Karpas-422 (cell line): Measurements from ENCODE around the gene HSPG2. TPM values are rescaled to one million over a fixed set of nuclear protein-coding genes. Genes with fewer than 3 reads are reported as not detected.

Source experiments
- DNase-seq: peaks from one replicate; pipeline ENCODE4 v3.0.0-alpha.2; 2015
- H2AFZ ChIP-seq: fragments of 200-600 bp; sonication (generic); 2 replicates; pipeline ENCODE4 v1.6.1; 2014; ENCODE audit warnings: antibody characterized with exemption, low read length, mixed read lengths
- H3K27ac ChIP-seq: fragments of 200-600 bp; sonication (generic); 2 replicates; pipeline ENCODE4 v1.5.1; 2014; ENCODE audit warnings: mild to moderate bottlenecking, low read length, moderate library complexity
- H3K27me3 ChIP-seq: fragments of 200-600 bp; sonication (generic); 2 replicates; pipeline ENCODE4 v1.6.1; 2014; ENCODE audit warnings: low read length, mixed read lengths
- H3K36me3 ChIP-seq: fragments of 200-600 bp; sonication (generic); 2 replicates; pipeline ENCODE4 v1.6.1; 2014; ENCODE audit warnings: low read length, mixed read lengths; ENCODE audit not compliant: insufficient read depth
- H3K4me1 ChIP-seq: fragments of 200-600 bp; sonication (generic); 2 replicates; pipeline ENCODE4 v1.6.1; 2014; ENCODE audit warnings: mild to moderate bottlenecking, low read length, mixed read lengths
- H3K4me2 ChIP-seq: fragments of 200-600 bp; sonication (generic); 2 replicates; pipeline ENCODE4 v1.6.1; 2014; ENCODE audit warnings: low read length, low read depth, mild to moderate bottlenecking; ENCODE audit not compliant: poor library complexity, severe bottlenecking
- H3K4me3 ChIP-seq: fragments of 200-600 bp; sonication (generic); 2 replicates; pipeline ENCODE4 v1.5.1; 2014; ENCODE audit warnings: mild to moderate bottlenecking, antibody characterized with exemption, low read length, mixed read lengths
- H3K79me2 ChIP-seq: fragments of 200-600 bp; sonication (generic); 2 replicates; pipeline ENCODE4 v1.6.1; 2014; ENCODE audit warnings: mild to moderate bottlenecking, low read length, mixed read lengths
- H3K9ac ChIP-seq: fragments of 200-600 bp; sonication (generic); 2 replicates; pipeline ENCODE4 v1.6.0; 2014; ENCODE audit warnings: low read length
- H3K9me2 ChIP-seq: fragments of 200-600 bp; sonication (generic), shearing (Covaris generic); replicated peaks from 2 replicates; pipeline ENCODE4 v1.6.0; 2014; ENCODE audit warnings: mild to moderate bottlenecking, low read length, moderate library complexity; ENCODE audit not compliant: insufficient read depth
- H3K9me3 ChIP-seq: fragments of 300-700, 200-600 bp; sonication (generic); 2 replicates; pipeline ENCODE4 v1.6.1; 2014; ENCODE audit warnings: low read length, mixed read lengths
- H4K20me1 ChIP-seq: fragments of 200-600 bp; sonication (generic); 2 replicates; pipeline ENCODE4 v1.6.1; 2014; ENCODE audit warnings: mild to moderate bottlenecking, antibody characterized with exemption, low read length, low read depth; ENCODE audit not compliant: insufficient read depth
- total RNA-seq: library from RNA; depleted of rRNA; stranded (reverse); fragments of >200 nt; shearing (Covaris generic); gene quantifications from 2 replicates; pipeline ENCODE4 v1.2.3, GENCODE V29; 2014; ENCODE audit warnings: low replicate concordance

HSPG2 gene
- total RNA-seq, 1 experiment from 2014 or later = not detected

DNA sequence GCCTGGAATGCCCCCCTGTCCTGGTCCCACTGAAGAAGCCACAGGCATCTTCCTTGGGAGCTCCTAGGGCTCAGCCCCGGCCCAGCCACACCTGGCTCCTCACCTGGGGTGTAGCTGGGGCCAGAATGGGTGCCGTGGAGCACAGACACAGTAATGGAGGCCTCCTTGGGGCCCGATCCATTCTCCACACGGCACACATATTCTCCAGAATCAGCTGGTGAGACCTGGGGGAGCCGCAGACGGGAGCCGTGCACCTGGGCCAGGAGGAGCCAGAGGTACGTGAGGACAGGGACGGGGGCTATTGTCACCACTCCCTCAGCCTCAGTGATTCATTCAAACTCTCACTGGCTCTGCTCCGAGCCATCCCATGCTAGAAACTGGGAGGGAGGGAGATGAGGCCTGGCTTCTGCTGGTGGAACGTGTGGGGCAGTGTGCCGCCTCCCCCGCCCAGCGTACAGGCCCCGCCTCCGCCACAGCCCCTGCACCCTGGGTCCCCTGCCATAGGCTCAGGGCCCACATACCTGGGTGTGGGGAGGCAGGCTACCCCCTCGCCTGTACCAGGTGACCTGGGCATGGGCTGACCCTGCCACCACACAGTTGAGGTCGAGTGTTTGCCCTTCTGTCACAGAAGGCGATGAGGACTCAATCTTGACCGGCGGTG is 82.9 kb downstream of the HSPG2 start:
- Histone ChIP-seq H3K9me2 (no peaks in the 10 kb centered on the region), H3K4me1 (no peaks in the 10 kb centered on the region), H3K4me3 (no peak overlapping the region), H3K36me3 (no peaks in the 10 kb centered on the region), H3K9me3 (no peaks in the 10 kb centered on the region), H3K27me3 (no peaks in the 10 kb centered on the region), H4K20me1 (no peaks in the 10 kb centered on the region), H2AFZ (no peak overlapping the region), H3K27ac (no peak overlapping the region), H3K4me2 (no peak overlapping the region), H3K79me2 (no peaks in the 10 kb centered on the region), H3K9ac (no peak overlapping the region)
- DNase-seq = no peak

DNA sequence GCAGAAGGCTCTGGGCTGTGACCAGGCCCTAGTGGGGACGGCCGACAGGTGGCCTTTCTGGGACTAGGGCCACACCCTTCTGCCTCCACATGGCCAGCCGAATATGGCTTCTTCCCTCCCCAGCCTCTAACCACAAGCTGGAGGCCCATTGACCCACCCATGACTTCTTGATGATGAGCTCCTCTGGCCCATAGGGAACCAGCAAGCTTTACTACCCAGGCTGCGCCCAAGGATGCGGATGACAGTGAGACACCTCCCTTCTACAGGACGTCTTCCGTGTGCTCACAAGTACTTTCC is 84.0 kb downstream of the HSPG2 start:
- Histone ChIP-seq H2AFZ (no peak overlapping the region), H3K79me2 (no peaks in the 10 kb centered on the region), H3K27me3 (no peaks in the 10 kb centered on the region), H3K9me3 (no peaks in the 10 kb centered on the region), H3K4me2 (no peak overlapping the region), H4K20me1 (no peaks in the 10 kb centered on the region), H3K4me3 (no peak overlapping the region), H3K9me2 (no peaks in the 10 kb centered on the region), H3K4me1 (no peaks in the 10 kb centered on the region), H3K27ac (no peak overlapping the region), H3K9ac (no peak overlapping the region), H3K36me3 (no peaks in the 10 kb centered on the region)
- no peak for DNase-seq

DNA sequence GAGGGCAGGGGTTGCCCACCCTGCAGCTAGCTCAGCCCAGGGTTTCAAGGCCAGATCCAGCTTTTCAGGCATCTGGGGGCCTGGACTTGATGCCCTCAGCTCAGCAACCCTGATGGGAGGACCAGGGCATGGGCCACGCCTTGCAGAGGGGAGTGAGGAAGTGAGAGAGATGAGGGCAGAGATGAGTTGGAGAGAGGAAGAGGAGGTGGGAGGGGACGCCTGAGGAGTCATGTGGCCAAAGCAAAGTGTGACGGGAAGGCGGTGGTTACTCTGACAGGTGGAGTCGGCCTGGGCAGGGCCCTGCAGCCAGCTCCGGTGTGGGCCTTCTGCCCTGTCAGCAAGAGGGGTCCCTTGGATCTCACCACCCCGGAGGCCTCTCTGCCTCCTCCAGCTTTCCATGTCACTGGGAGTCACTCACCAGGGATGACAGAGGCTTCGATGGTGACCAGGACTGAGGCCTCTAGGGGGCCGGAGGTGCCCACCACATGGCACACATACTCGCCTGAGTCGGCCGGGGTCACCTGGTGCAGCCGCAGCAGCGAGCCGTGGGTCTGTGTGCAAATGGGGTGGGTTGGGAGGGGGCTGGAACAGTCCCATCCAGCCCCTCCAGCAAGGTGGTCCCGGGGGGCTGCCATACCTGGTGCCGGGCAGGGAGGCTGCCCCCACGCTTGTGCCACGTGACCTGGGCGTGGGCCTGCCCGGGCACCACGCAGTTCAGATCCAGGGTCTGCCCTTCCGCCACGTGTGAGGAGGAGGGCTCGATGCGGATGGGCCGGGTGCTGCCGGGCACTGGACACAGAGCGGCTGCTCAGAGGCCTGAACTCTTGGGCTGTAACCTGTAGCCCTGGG is 84.6 kb downstream of the HSPG2 start:
- DNase-seq = no peak
- H3K4me2 ChIP-seq = no peak overlapping the region
- H2AFZ ChIP-seq = no peak overlapping the region

DNA sequence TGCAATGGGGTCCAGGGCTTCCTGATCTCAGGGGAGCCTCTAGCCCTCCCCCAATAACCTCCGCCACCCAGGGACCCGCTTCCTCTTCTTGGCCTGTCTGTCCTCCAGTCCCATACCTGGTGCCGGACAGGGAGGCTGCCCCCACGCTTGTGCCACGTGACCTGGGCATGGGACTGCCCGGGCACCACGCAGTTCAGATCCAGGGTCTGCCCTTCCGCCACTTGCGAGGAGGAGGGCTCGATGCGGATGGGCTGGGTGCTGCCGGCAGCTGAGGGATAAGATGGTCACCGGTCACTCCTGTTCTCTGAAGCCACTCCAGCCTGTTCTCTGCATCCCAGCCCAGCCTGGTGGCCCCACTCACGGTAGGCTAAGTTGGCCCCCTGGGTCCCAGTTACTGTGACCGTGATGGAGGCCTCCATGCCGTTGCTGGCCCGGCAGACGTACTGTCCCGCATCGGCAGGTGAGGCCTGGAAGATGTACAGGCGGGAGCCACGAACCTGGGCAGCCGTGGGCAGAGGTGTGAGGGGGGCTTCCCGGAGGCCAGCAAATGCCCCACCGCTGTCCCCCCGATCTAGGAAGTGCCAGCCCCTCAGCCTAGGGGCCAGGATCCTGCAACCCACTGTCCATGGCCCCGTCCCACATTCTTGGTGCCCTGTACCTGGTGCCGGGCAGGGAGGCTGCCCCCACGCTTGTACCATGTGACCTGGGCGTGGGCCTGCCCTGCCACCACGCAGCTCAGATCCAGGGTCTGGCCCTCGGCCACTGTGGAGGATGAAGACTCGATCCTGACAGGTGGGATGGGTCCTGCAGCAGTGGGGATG is 85.5 kb downstream of the HSPG2 start:
- H3K4me3 ChIP-seq = no peak overlapping the region
- no peak overlapping the region for H3K4me2 ChIP-seq
- no peaks in the 10 kb centered on the region for H3K4me1 ChIP-seq

More for the DNA sequence above, 84.6 kb downstream of the HSPG2 start:
- H3K79me2 ChIP-seq = no peaks in the 10 kb centered on the region
- no peaks in the 10 kb centered on the region for H3K4me1 ChIP-seq
- H3K9ac ChIP-seq = no peak overlapping the region
- no peaks in the 10 kb centered on the region for H3K9me2 ChIP-seq
- H3K36me3 ChIP-seq = no peaks in the 10 kb centered on the region
- H3K4me3 ChIP-seq = no peak overlapping the region
- no peak overlapping the region for H3K27ac ChIP-seq
- no peaks in the 10 kb centered on the region for H4K20me1 ChIP-seq
- no peaks in the 10 kb centered on the region for H3K9me3 ChIP-seq
- no peaks in the 10 kb centered on the region for H3K27me3 ChIP-seq

DNA sequence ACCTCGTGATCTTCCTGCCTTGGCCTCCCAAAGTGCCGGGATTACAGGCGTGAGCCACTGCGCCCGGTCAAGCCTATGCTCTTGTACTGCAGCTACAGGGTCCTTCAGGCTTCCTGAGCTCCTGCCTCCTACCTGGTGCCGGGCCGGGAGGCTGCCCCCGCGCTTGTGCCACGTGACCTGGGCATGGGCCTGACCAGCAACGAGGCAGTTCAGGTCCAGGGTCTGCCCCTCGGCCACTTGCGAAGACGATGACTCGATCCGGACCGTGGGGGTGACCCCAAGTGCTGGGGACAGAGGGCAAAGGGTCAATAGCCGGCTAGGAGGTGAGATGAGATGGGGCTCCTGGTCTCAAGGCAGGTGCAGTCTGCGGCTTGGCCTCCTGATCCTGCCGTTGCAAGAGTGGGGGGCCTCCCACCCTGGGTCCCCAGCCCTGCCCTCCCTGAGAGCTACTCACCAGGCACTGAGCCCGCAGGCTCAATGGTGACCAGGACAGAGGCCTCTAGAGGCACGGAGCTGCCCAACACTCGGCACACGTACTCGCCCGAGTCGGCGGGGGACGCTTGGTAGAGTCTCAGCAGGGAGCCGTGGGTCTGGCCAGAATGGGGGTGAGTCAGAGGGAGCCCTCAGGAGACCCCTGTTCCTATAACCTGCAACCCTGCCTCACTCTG is 87.1 kb downstream of the HSPG2 start:
- H3K27ac ChIP-seq = no peak overlapping the region

More for the DNA sequence above, 85.5 kb downstream of the HSPG2 start:
- Histone ChIP-seq H3K9me2 (no peaks in the 10 kb centered on the region), H3K36me3 (no peaks in the 10 kb centered on the region), H3K9me3 (no peaks in the 10 kb centered on the region), H3K79me2 (no peaks in the 10 kb centered on the region), H2AFZ (no peak overlapping the region), H3K27me3 (no peaks in the 10 kb centered on the region), H3K9ac (no peak overlapping the region), H4K20me1 (no peaks in the 10 kb centered on the region), H3K27ac (no peak overlapping the region)
- DNase-seq = no peak

DNA sequence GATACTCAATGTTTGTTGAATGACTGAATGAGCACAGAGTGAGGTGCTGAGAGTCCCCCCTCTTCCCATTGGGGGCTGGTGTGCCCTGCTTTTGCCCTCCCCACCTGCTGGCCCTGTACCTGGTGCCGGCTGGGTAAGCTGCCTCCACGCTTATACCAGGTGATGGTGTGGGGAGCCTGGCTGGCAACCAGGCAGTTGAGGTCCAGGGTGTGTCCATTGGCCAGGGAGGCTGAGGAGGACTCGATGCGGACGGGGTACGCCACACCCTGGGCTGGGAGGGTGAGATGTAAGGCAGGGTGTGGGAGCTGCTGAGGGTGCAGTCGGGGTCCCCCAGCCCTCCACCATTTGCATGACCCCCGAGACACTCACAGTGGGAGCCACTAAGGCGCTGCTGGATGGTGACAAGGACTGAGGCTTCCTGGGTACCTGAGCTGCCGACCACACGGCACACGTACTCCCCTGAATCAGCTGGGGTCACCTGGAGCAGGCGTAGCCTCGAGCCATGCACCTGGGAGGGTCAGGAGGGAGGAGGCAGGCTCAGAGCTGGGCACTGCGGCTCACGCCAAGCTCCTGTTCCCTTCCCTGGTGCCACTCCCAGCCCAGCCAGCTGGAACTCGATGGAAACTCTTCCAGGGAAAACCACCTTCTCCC is 88.5 kb downstream of the HSPG2 start:
- H2AFZ ChIP-seq = no peak overlapping the region
- H3K4me2 ChIP-seq = no peak overlapping the region
- H3K4me1 ChIP-seq = no peaks in the 10 kb centered on the region
- H3K4me3 ChIP-seq = no peak overlapping the region
- no peak overlapping the region for H3K27ac ChIP-seq
- no peaks in the 10 kb centered on the region for H3K36me3 ChIP-seq
- H3K9ac ChIP-seq = no peak overlapping the region
- H3K79me2 ChIP-seq = no peaks in the 10 kb centered on the region
- H3K9me3 ChIP-seq = no peaks in the 10 kb centered on the region
- no peaks in the 10 kb centered on the region for H3K9me2 ChIP-seq
- H4K20me1 ChIP-seq = no peaks in the 10 kb centered on the region
- no peak for DNase-seq
- H3K27me3 ChIP-seq = no peaks in the 10 kb centered on the region

More for the DNA sequence above, 87.1 kb downstream of the HSPG2 start:
- H3K4me2 ChIP-seq = no peak overlapping the region
- no peaks in the 10 kb centered on the region for H3K79me2 ChIP-seq
- no peaks in the 10 kb centered on the region for H4K20me1 ChIP-seq
- H3K9me2 ChIP-seq = no peaks in the 10 kb centered on the region
- H3K9ac ChIP-seq = no peak overlapping the region
- H3K4me3 ChIP-seq = no peak overlapping the region
- no peaks in the 10 kb centered on the region for H3K4me1 ChIP-seq
- no peak for DNase-seq
- no peak overlapping the region for H2AFZ ChIP-seq
- H3K27me3 ChIP-seq = no peaks in the 10 kb centered on the region
- no peaks in the 10 kb centered on the region for H3K9me3 ChIP-seq
- H3K36me3 ChIP-seq = no peaks in the 10 kb centered on the region

GRCh38 chr1:21847223-21848205 is 89.6 kb downstream of the HSPG2 start:
- Histone ChIP-seq H3K79me2 (no peaks in the 10 kb centered on the region), H3K27me3 (no peaks in the 10 kb centered on the region), H3K9me2 (no peaks in the 10 kb centered on the region), H3K36me3 (no peaks in the 10 kb centered on the region), H4K20me1 (no peaks in the 10 kb centered on the region), H3K9me3 (no peaks in the 10 kb centered on the region), H3K4me1 (no peaks in the 10 kb centered on the region), H3K27ac (no peak overlapping the region), H3K9ac (no peak overlapping the region), H3K4me2 (no peak overlapping the region), H2AFZ (no peak overlapping the region), H3K4me3 (no peak overlapping the region)
- DNase-seq = no peak
